ENCODE measurements around the gene STPG3. TPM values are rescaled to one million over a fixed set of nuclear protein-coding genes. Genes with fewer than 3 reads are reported as not detected.

STPG3 gene
- total and polyA plus RNA-seq, 9 of the 15 experiments (the other 6 are each of a cell fraction or from before 2014, with no cell fraction given): not detected

DNA sequence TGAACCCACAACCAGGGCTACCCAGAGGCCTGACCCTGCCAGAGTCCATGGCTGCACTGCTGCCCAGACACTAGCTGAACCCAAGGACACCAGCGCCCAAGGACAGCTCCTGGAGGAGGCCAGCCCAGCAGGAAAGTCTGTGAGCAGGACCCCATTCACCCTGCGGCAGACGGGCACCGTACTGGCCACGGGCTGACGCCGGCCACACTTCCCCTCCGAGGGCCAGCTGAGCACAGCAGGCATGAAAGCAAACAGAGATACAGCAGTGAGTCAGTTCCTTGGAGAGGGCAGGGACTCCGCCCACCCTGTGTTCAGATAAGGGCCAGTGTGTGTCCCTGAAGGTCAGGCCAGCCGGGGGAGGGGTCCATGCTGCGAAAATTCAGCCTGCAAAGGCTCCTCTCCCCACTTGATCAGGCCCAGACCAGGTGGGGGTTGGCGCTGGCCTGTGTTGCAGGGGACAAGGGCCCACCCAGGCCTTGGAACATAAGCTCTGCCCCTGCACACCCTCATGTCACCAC is 32.3 kb upstream of the STPG3 start (continued):
- TF ChIP-seq, protein P1, sequence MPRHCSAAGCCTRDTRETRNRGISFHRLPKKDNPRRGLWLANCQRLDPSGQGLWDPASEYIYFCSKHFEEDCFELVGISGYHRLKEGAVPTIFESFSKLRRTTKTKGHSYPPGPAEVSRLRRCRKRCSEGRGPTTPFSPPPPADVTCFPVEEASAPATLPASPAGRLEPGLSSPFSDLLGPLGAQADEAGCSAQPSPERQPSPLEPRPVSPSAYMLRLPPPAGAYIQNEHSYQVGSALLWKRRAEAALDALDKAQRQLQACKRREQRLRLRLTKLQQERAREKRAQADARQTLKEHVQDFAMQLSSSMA (CRISPR knock-in tag; IDR thresholded peaks at IDR 0.05): no peak
- TF ChIP-seq, protein P2, sequence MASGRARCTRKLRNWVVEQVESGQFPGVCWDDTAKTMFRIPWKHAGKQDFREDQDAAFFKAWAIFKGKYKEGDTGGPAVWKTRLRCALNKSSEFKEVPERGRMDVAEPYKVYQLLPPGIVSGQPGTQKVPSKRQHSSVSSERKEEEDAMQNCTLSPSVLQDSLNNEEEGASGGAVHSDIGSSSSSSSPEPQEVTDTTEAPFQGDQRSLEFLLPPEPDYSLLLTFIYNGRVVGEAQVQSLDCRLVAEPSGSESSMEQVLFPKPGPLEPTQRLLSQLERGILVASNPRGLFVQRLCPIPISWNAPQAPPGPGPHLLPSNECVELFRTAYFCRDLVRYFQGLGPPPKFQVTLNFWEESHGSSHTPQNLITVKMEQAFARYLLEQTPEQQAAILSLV (tag; IDR thresholded peaks at IDR 0.05): no peak
- TF ChIP-seq, protein P3, sequence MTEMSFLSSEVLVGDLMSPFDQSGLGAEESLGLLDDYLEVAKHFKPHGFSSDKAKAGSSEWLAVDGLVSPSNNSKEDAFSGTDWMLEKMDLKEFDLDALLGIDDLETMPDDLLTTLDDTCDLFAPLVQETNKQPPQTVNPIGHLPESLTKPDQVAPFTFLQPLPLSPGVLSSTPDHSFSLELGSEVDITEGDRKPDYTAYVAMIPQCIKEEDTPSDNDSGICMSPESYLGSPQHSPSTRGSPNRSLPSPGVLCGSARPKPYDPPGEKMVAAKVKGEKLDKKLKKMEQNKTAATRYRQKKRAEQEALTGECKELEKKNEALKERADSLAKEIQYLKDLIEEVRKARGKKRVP (CRISPR knock-in tag; IDR thresholded peaks at IDR 0.05): peak; percentile 70
- no peak for TF ChIP-seq MED1 (CRISPR knock-in tag; IDR thresholded peaks at IDR 0.05; ENCODE audit: borderline replicate concordance)
- peak; percentile 33 for TF ChIP-seq RBBP5 (IDR thresholded peaks at IDR 0.05; ENCODE audit: borderline replicate concordance, insufficient read depth, low read length, poor library complexity, severe bottlenecking)
- no peak for TF ChIP-seq ESRRB (CRISPR knock-in tag; IDR thresholded peaks at IDR 0.05; ENCODE audit: borderline replicate concordance)
- TF ChIP-seq RFX5 (IDR thresholded peaks at IDR 0.05; ENCODE audit: low read depth, low read length): no peak
- no peak for TF ChIP-seq GTF2E2 (tag; IDR thresholded peaks at IDR 0.05)
- TF ChIP-seq HMG20A (CRISPR knock-in tag; conservative IDR thresholded peaks at IDR 0.05): no peak
- TF ChIP-seq, protein P4, sequence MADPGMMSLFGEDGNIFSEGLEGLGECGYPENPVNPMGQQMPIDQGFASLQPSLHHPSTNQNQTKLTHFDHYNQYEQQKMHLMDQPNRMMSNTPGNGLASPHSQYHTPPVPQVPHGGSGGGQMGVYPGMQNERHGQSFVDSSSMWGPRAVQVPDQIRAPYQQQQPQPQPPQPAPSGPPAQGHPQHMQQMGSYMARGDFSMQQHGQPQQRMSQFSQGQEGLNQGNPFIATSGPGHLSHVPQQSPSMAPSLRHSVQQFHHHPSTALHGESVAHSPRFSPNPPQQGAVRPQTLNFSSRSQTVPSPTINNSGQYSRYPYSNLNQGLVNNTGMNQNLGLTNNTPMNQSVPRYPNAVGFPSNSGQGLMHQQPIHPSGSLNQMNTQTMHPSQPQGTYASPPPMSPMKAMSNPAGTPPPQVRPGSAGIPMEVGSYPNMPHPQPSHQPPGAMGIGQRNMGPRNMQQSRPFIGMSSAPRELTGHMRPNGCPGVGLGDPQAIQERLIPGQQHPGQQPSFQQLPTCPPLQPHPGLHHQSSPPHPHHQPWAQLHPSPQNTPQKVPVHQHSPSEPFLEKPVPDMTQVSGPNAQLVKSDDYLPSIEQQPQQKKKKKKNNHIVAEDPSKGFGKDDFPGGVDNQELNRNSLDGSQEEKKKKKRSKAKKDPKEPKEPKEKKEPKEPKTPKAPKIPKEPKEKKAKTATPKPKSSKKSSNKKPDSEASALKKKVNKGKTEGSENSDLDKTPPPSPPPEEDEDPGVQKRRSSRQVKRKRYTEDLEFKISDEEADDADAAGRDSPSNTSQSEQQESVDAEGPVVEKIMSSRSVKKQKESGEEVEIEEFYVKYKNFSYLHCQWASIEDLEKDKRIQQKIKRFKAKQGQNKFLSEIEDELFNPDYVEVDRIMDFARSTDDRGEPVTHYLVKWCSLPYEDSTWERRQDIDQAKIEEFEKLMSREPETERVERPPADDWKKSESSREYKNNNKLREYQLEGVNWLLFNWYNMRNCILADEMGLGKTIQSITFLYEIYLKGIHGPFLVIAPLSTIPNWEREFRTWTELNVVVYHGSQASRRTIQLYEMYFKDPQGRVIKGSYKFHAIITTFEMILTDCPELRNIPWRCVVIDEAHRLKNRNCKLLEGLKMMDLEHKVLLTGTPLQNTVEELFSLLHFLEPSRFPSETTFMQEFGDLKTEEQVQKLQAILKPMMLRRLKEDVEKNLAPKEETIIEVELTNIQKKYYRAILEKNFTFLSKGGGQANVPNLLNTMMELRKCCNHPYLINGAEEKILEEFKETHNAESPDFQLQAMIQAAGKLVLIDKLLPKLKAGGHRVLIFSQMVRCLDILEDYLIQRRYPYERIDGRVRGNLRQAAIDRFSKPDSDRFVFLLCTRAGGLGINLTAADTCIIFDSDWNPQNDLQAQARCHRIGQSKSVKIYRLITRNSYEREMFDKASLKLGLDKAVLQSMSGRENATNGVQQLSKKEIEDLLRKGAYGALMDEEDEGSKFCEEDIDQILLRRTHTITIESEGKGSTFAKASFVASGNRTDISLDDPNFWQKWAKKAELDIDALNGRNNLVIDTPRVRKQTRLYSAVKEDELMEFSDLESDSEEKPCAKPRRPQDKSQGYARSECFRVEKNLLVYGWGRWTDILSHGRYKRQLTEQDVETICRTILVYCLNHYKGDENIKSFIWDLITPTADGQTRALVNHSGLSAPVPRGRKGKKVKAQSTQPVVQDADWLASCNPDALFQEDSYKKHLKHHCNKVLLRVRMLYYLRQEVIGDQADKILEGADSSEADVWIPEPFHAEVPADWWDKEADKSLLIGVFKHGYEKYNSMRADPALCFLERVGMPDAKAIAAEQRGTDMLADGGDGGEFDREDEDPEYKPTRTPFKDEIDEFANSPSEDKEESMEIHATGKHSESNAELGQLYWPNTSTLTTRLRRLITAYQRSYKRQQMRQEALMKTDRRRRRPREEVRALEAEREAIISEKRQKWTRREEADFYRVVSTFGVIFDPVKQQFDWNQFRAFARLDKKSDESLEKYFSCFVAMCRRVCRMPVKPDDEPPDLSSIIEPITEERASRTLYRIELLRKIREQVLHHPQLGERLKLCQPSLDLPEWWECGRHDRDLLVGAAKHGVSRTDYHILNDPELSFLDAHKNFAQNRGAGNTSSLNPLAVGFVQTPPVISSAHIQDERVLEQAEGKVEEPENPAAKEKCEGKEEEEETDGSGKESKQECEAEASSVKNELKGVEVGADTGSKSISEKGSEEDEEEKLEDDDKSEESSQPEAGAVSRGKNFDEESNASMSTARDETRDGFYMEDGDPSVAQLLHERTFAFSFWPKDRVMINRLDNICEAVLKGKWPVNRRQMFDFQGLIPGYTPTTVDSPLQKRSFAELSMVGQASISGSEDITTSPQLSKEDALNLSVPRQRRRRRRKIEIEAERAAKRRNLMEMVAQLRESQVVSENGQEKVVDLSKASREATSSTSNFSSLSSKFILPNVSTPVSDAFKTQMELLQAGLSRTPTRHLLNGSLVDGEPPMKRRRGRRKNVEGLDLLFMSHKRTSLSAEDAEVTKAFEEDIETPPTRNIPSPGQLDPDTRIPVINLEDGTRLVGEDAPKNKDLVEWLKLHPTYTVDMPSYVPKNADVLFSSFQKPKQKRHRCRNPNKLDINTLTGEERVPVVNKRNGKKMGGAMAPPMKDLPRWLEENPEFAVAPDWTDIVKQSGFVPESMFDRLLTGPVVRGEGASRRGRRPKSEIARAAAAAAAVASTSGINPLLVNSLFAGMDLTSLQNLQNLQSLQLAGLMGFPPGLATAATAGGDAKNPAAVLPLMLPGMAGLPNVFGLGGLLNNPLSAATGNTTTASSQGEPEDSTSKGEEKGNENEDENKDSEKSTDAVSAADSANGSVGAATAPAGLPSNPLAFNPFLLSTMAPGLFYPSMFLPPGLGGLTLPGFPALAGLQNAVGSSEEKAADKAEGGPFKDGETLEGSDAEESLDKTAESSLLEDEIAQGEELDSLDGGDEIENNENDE (IDR thresholded peaks at IDR 0.05; ENCODE audit: low read depth, low read length): no peak
- TF ChIP-seq HDAC8 (tag; IDR thresholded peaks at IDR 0.05): peak; percentile 58; the same call in 1 of the 2 replicates
- TF ChIP-seq, protein P5, sequence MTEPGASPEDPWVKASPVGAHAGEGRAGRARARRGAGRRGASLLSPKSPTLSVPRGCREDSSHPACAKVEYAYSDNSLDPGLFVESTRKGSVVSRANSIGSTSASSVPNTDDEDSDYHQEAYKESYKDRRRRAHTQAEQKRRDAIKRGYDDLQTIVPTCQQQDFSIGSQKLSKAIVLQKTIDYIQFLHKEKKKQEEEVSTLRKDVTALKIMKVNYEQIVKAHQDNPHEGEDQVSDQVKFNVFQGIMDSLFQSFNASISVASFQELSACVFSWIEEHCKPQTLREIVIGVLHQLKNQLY (CRISPR knock-in tag; conservative IDR thresholded peaks at IDR 0.05): no peak
- no peak for TF ChIP-seq ZNF3 (CRISPR knock-in tag; IDR thresholded peaks at IDR 0.05)
